Epithelial cell of proximal tubule (primary cell): Measurements from ENCODE around the gene ZNF30. TPM values are rescaled to one million over a fixed set of nuclear protein-coding genes. Genes with fewer than 3 reads are reported as not detected.

Experiments used
- DNase-seq: peaks from one replicate; pipeline ENCODE4 v3.0.0-alpha.2; 2011; ENCODE audit warnings: low read depth
- H3K4me3 ChIP-seq: 2 replicates; pipeline ENCODE4 v1.5.1; 2011; ENCODE audit warnings: low read depth, mild to moderate bottlenecking, low read length
- CTCF ChIP-seq: conservative IDR thresholded peaks from 2 replicates; pipeline ENCODE4 v1.5.1; 2012; ENCODE audit warnings: low read depth, mild to moderate bottlenecking, low read length
- total RNA-seq: library from RNA; depleted of rRNA; stranded (reverse); fragments of >200 nt; gene quantifications from 2 replicates; pipeline ENCODE4 v1.2.3, GENCODE V29; 2015

ZNF30 gene
- total RNA-seq, 1 donor from 2014 or later: 1.2 TPM

- H3K4me3 ChIP-seq: no peak overlapping the region
- no peak for DNase-seq
- TF ChIP-seq CTCF: no peak
Observed at GRCh38 chr19:34960103-34960805, 33.6 kb downstream of the ZNF30 start.

- H3K4me3 ChIP-seq: no peak overlapping the region
- no peak for TF ChIP-seq CTCF
- no peak for DNase-seq
Observed at GRCh38 chr19:34960940-34961679, 34.4 kb downstream of the ZNF30 start.

- no peak for TF ChIP-seq CTCF
- no peak overlapping the region for H3K4me3 ChIP-seq
- DNase-seq: no peak
Observed at GRCh38 chr19:34961775-34962686, 35.3 kb downstream of the ZNF30 start.

GRCh38 chr19:34962687-34963572 is 36.2 kb downstream of the ZNF30 start:
- no peak for TF ChIP-seq CTCF
- peak overlapping the region; percentile 92 for H3K4me3 ChIP-seq
- DNase-seq: no peak

- no peak for DNase-seq
- no peak for TF ChIP-seq CTCF
- H3K4me3 ChIP-seq: peak within 1 kb of the TSS; percentile 92
Observed at GRCh38 chr19:34963573-34964406, 37.1 kb downstream of the ZNF30 start, which contains the start of gene ZNF792. Gene ZNF792 (minus strand): TSS chr19:34964229. CDS start chr19:34963662, 567 bp downstream.
